Erythroblast (primary cell): ENCODE measurements around the gene CDK17.
"Not testable (repeated sequence)": the region's sequence is repeated elsewhere in the genome, so short reads cannot be mapped to it uniquely, and the experiment has no call there.

ENCODE experiments used
- GATA1 ChIP-seq: IDR thresholded peaks from 2 replicates; pipeline ENCODE4 v1.6.1; 2011; ENCODE audit warnings: low read depth, mild to moderate bottlenecking, control low read depth, low read length, moderate library complexity
- POLR2A ChIP-seq: IDR thresholded peaks from 2 replicates; pipeline ENCODE4 v1.6.1; 2011; ENCODE audit warnings: mild to moderate bottlenecking, low read length

DNA sequence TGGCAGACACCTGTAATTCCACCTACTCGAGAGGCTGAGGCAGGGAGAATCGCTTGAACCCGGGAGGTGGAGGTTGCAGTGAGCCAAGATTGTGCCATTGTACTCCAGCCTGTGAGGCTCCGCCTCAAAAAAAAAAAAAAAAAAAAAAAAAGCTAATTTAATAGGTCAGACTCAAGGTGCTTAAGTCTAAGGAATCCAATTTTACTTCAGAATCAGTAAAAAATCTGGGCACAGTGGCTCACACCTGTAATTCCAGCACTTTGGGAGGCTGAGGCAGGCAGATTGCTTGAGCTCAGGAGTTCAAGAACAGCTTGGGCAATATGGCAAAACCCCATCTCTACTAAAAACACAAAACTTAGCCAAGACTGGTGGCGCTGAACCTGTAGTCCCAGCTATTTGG is 7.0 kb downstream of the CDK17 start:
- TF ChIP-seq POLR2A, GATA1: not testable (repeated sequence)
